ENCODE measurements around the gene BANF2. TPM values are rescaled to one million over a fixed set of nuclear protein-coding genes. Genes with fewer than 3 reads are reported as not detected.

BANF2 gene
- total and polyA plus RNA-seq, 11 donors, result not detected

DNA sequence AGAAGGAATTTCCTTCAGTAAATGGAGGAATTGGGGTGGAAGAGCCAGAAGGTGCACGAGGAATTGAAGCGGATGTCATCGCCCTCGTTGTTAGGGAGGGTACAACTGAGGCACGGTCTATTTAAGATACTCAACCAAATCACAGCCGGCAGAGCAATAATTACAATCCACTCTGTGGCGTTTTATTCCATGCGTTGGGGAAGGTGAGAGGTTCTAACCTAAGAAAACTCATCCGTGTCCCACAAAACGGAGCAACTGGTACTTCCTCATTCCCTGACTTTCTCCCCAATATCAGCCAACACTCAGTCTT is 16.9 kb upstream of the BANF2 start:
- TF ChIP-seq, protein P1, sequence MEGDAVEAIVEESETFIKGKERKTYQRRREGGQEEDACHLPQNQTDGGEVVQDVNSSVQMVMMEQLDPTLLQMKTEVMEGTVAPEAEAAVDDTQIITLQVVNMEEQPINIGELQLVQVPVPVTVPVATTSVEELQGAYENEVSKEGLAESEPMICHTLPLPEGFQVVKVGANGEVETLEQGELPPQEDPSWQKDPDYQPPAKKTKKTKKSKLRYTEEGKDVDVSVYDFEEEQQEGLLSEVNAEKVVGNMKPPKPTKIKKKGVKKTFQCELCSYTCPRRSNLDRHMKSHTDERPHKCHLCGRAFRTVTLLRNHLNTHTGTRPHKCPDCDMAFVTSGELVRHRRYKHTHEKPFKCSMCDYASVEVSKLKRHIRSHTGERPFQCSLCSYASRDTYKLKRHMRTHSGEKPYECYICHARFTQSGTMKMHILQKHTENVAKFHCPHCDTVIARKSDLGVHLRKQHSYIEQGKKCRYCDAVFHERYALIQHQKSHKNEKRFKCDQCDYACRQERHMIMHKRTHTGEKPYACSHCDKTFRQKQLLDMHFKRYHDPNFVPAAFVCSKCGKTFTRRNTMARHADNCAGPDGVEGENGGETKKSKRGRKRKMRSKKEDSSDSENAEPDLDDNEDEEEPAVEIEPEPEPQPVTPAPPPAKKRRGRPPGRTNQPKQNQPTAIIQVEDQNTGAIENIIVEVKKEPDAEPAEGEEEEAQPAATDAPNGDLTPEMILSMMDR (IDR thresholded peaks at IDR 0.05), result no peak
- TF ChIP-seq POLR2A (IDR thresholded peaks at IDR 0.05), result no peak
- Histone ChIP-seq H3K27me3 (no peaks in the 10 kb centered on the region), H3K9me3 (peaks cover 0 to 10% (median 0%) of the 10 kb centered on the region in 12 donors), H3K4me3 (peak overlapping the region; percentile 25 to 95 (median 85)), H3K27ac (peak overlapping the region in 10 of 12 donors; percentile 60 to 94 (median 81)), H3K36me3 (peaks cover 0 to 19% (median 11%) of the 10 kb centered on the region in 9 donors), H3K4me1 (peaks cover 0 to 31% (median 17%) of the 10 kb centered on the region in 12 donors)
- ATAC-seq, result no peak
- intact Hi-C loops (cut with DNase I), result loop anchor here in 8 of 10 donors (1.0 to 10.0 kb wide), 9 partner anchors 68 to 286 kb away; partner anchors contain the start of genes MGME1 (in 1 of the 8) and SNX5 (in 1 of the 8)
- 35 to 42% (median 39%) methylated on average over 10 of the region's 10 CpGs for WGBS, 4 donors
- no peak for DNase-seq

DNA sequence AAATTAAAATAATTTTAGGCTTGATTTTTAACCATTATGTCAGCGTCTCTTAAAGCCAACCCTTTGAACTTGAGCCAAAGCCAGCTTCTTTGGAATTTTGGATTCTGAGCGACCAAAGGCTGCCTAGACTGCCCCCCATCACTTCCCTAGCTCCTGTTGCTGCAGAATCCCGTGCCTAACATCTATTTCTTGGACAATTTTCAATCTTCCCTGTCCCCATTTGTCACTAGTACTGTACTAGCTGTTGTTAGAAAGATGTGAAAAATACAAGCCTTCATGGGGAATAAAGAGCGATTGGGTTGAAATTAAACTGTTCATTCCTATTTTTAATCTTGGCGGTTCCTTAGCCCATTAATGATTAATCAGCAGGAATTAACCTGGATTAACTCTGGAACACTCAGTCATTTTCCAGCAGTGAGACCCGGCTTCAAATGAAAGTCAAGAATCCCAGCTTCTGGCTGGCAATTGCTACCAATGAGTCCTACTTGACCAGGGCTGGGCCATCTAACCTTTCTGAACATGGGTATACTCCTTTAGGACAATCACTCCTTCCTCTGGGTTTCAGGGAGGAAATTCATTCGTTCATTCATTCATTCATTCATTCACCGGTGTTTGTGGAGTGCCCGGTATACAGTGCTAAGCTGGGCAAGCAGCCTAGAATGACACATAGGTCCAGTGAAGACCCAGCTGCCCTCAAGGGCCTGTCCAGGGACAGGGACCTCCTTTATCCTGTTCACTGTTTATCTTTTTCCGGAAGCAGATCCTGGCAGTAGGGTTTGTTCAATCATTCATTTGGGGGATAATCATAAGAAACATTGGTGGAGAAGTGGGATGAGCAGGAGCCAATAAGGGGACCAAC is 16.3 kb upstream of the BANF2 start:
- TF ChIP-seq, protein P1 (IDR thresholded peaks at IDR 0.05), result no peak
- TF ChIP-seq POLR2A (IDR thresholded peaks at IDR 0.05), result no peak
- DNase-seq, result no peak
- H3K36me3 ChIP-seq, result peaks cover 0 to 13% (median 5%) of the 10 kb centered on the region in 9 donors
- peaks cover 0 to 26% (median 17%) of the 10 kb centered on the region in 12 donors for H3K4me1 ChIP-seq
- WGBS, 4 donors, result 74 to 81% (median 79%) methylated on average over 10 of the region's 10 CpGs
- intact Hi-C loops (cut with DNase I), result loop anchor here in 8 of 10 donors (2.0 to 10.0 kb wide), 8 partner anchors 67 to 285 kb away; partner anchors contain the start of genes MGME1 (in 1 of the 8) and SNX5 (in 1 of the 8)
- peak overlapping the region in 2 of 12 donors; percentile 79 to 88 for H3K4me3 ChIP-seq
- H3K27me3 ChIP-seq, result no peaks in the 10 kb centered on the region
- no peak for ATAC-seq
- no peak overlapping the region for H3K27ac ChIP-seq
- H3K9me3 ChIP-seq, result peaks cover 0 to 10% (median 0%) of the 10 kb centered on the region in 12 donors

DNA sequence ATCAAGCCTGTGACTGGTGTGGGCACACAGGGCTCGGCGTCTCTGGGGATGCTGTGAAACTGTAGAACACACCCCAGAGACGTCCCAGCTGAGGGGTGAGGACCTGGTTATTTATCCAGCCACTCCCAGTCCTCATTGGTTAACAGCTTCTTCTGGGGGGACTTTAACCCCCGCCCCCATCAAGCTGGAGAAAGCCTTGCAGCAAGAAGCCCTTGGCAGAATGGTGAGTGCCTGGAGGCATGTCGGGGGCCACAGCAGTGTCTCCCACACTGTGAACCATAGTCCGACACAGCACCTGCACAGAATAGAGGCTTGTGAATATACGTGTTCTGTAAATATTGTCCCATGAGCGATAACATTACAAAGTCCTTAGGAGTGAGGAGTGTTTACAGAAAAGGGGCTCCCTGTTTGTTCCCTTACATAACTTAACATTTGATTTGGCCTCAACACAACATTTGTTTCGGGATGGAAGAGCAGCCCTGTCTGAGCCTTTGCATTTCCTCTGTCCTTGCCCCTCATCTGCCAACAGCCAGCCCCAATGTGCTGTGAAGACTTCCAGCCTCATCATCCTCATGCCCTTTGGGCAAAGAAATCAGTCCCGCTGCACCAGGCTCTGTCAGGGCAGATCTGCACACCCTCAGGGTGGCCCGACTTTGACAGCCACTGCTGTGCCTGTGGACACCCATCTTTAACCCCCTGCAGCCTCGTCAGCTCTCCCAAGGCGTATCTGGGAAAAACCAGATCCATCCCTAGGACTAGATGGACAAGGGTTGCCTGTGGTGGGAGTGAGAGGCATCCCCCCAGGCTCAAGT is 15.5 kb upstream of the BANF2 start:
- Histone ChIP-seq H3K4me3 (no peak overlapping the region), H3K9me3 (peaks cover 0 to 10% (median 0%) of the 10 kb centered on the region in 12 donors), H3K27me3 (no peaks in the 10 kb centered on the region), H3K27ac (no peak overlapping the region), H3K4me1 (peaks cover 0 to 23% (median 16%) of the 10 kb centered on the region in 12 donors), H3K36me3 (peaks cover 0 to 4% (median 0%) of the 10 kb centered on the region in 9 donors)
- no peak for ATAC-seq
- no peak for DNase-seq
- 72 to 81% (median 78%) methylated on average over 13 of the region's 13 CpGs for WGBS, 4 donors
- intact Hi-C loops (cut with DNase I), result loop anchor here in 7 of 10 donors (5.0 to 10.0 kb wide), 6 partner anchors 71 to 253 kb away; no protein-coding TSS in a partner anchor
- no peak for TF ChIP-seq POLR2A (IDR thresholded peaks at IDR 0.05)
- TF ChIP-seq, protein P1 (IDR thresholded peaks at IDR 0.05), result no peak

Measured in heart left ventricle (tissue), 16 donors.